ENCODE data around the gene UBAC2.
"Not testable (repeated sequence)": the region's sequence is repeated elsewhere in the genome, so short reads cannot be mapped to it uniquely, and the experiment has no call there.

UBAC2 gene

GRCh38 chr13:99215184-99215830 is 14.7 kb downstream of the UBAC2 start:
- no peak for DNase-seq

- no peak for DNase-seq
These were observed 16.9 kb downstream of the UBAC2 start for GRCh38 chr13:99217461-99218110.

GRCh38 chr13:99218126-99218525 is 17.5 kb downstream of the UBAC2 start:
- no peak for DNase-seq

- no peak for DNase-seq
These were observed 17.9 kb downstream of the UBAC2 start for GRCh38 chr13:99218545-99218944.

GRCh38 chr13:99218969-99219368 is 18.3 kb downstream of the UBAC2 start:
- DNase-seq: no peak

GRCh38 chr13:99220199-99220935 is 19.7 kb downstream of the UBAC2 start:
- peak; percentile 57 for DNase-seq

GRCh38 chr13:99221567-99222239 is 21.0 kb downstream of the UBAC2 start:
- DNase-seq: no peak

- DNase-seq: no peak
These were observed 22.9 kb downstream of the UBAC2 start for GRCh38 chr13:99223587-99223986.

- DNase-seq: no peak
These were observed 23.4 kb downstream of the UBAC2 start for GRCh38 chr13:99224021-99224420.

GRCh38 chr13:99225078-99225477 is 24.4 kb downstream of the UBAC2 start:
- no peak for DNase-seq

- peak; percentile 50 for DNase-seq
These were observed 25.9 kb downstream of the UBAC2 start for GRCh38 chr13:99226513-99226912.

- DNase-seq: no peak
These were observed 26.8 kb downstream of the UBAC2 start for GRCh38 chr13:99227331-99227900.

- peak; percentile 38 for DNase-seq
These were observed 27.4 kb downstream of the UBAC2 start for GRCh38 chr13:99227909-99228688.

- no peak for DNase-seq
These were observed 28.4 kb downstream of the UBAC2 start for GRCh38 chr13:99228737-99229691.

GRCh38 chr13:99230588-99230987 is 29.9 kb downstream of the UBAC2 start:
- not testable (repeated sequence) for DNase-seq

GRCh38 chr13:99230991-99231390 is 30.3 kb downstream of the UBAC2 start:
- DNase-seq: no peak

- DNase-seq: peak; percentile 54
These were observed 31.1 kb downstream of the UBAC2 start for GRCh38 chr13:99231721-99232120.

GRCh38 chr13:99237981-99238662 is 37.5 kb downstream of the UBAC2 start:
- DNase-seq: no peak

GRCh38 chr13:99246100-99246499 is 45.4 kb downstream of the UBAC2 start:
- DNase-seq: no peak

- DNase-seq: not testable (repeated sequence)
These were observed 48.5 kb downstream of the UBAC2 start for GRCh38 chr13:99249178-99249577.

Data from hematopoietic multipotent progenitor cell treated with erythropoietin and hydrocortisone succinate and interleukin-3 and kit ligand, for 6 days (in vitro differentiated cells).